Endothelial cell of umbilical vein (primary cell): ENCODE results near the gene GJA1. TPM values are rescaled to one million over a fixed set of nuclear protein-coding genes. Genes with fewer than 3 reads are reported as not detected.

Source experiments
- BruUV-seq: library from RNA; stranded (reverse); fragments of 400-500 nt; replicated peaks from 2 replicates; lab custom pipeline; 2021; lab: Mats Ljungman, UMichigan
- CTCF ChIA-PET: fragments of 300-600, 350-600 bp; sonication (Branson Sonifier 250); formaldehyde crosslinking; loops from one replicate; lab custom pipeline; 2021; ENCODE audit warnings: antibody characterized with exemption, inconsistent platforms; lab: Charles Lee
- POLR2A ChIA-PET: fragments of 300-600, 350-600 bp; sonication (Branson Sonifier 250); formaldehyde crosslinking; loops from one replicate; lab custom pipeline; 2021; ENCODE audit warnings: antibody characterized with exemption, inconsistent platforms; lab: Charles Lee
- DNase-seq: peaks from one replicate; pipeline ENCODE4 v3.0.0-alpha.2; 2011; ENCODE audit warnings: low read depth, low spot score
- FAIRE-seq: peaks from 2 replicates; lab custom pipeline; 2011; peaks lifted over from hg19 to GRCh38; lab: Jason Lieb, UNC
- H2AFZ ChIP-seq: 2 replicates; pipeline ENCODE4 v1.6.0; 2012; ENCODE audit warnings: low read depth, low read length, control low read depth, inconsistent platforms
- H3K27ac ChIP-seq: 2 replicates; pipeline ENCODE4 v1.5.1; 2011; ENCODE audit warnings: low read depth, mild to moderate bottlenecking, control low read depth, low read length, moderate library complexity; ENCODE audit not compliant: insufficient read depth
- H3K27me3 ChIP-seq, 2 experiments: 2 replicates each; pipeline versions ENCODE4 v1.6.0 to v1.6.1; 2011; ENCODE audit warnings: low read length in 2 of 2, mixed read lengths in 1 of 2; ENCODE audit not compliant: control insufficient read depth in 2 of 2, insufficient read depth in 2 of 2
- H3K36me3 ChIP-seq, 2 experiments: 2 replicates in 1 of 2; 3 replicates in 1 of 2; pipeline ENCODE4 v1.5.1; 2011; ENCODE audit warnings: low read length in 2 of 2, mild to moderate bottlenecking in 1 of 2, moderate library complexity in 1 of 2; ENCODE audit not compliant: control insufficient read depth in 2 of 2, insufficient read depth in 2 of 2; ENCODE audit errors: extremely low read depth in 1 of 2
- H3K4me1 ChIP-seq: 3 replicates; pipeline ENCODE4 v1.5.1; 2011; ENCODE audit warnings: mild to moderate bottlenecking, low read length; ENCODE audit not compliant: control insufficient read depth, insufficient read depth; ENCODE audit errors: extremely low read depth
- H3K4me2 ChIP-seq: 2 replicates; pipeline ENCODE4 v1.6.1; 2011; ENCODE audit warnings: low read length, control low read depth, mixed read lengths; ENCODE audit not compliant: insufficient read depth
- H3K4me3 ChIP-seq, 3 experiments: fragments of 200-600 bp in 1 of 3; sonication (generic), shearing (Covaris generic) in 1 of 3; replicated peaks in 1 of 3; 2 replicates each; pipeline ENCODE4 v1.5.1; 2011 to 2016; ENCODE audit warnings: control low read depth in 3 of 3, low read length in 3 of 3, mild to moderate bottlenecking in 2 of 3, inconsistent platforms in 1 of 3, low read depth in 1 of 3, moderate library complexity in 1 of 3; ENCODE audit not compliant: insufficient read depth in 1 of 3
- H3K79me2 ChIP-seq: 2 replicates; pipeline ENCODE4 v1.6.0; 2012; ENCODE audit warnings: low read length, inconsistent platforms; ENCODE audit not compliant: control insufficient read depth, insufficient read depth
- H3K9ac ChIP-seq: replicated peaks from 2 replicates; pipeline ENCODE3; 2011; ENCODE audit warnings: low read length, control low read depth; ENCODE audit not compliant: insufficient read depth; ENCODE audit errors: extremely low read depth
- H3K9me1 ChIP-seq: replicated peaks from 3 replicates; pipeline ENCODE4 v1.6.0; 2011; ENCODE audit warnings: mild to moderate bottlenecking, low read length; ENCODE audit not compliant: control insufficient read depth, insufficient read depth; ENCODE audit errors: extremely low read depth
- H3K9me3 ChIP-seq: replicated peaks from 2 replicates; pipeline ENCODE4 v1.5.1; 2012; ENCODE audit warnings: low read length, inconsistent platforms; ENCODE audit not compliant: control insufficient read depth, insufficient read depth
- H4K20me1 ChIP-seq: replicated peaks from 2 replicates; pipeline ENCODE3; 2011; ENCODE audit warnings: mild to moderate bottlenecking, low read length; ENCODE audit not compliant: control insufficient read depth, insufficient read depth; ENCODE audit errors: extremely low read depth
- CTCF ChIP-seq, 2 donors: IDR thresholded peaks; 1 replicate in 1 of 2; 2 replicates in 1 of 2; pipeline ENCODE4 v1.5.1; 2011; ENCODE audit warnings: low read length in 2 of 2, mild to moderate bottlenecking in 2 of 2, moderate library complexity in 2 of 2, control low read depth in 1 of 2, inconsistent platforms in 1 of 2, low read depth in 1 of 2; ENCODE audit not compliant: insufficient read depth in 1 of 2; ENCODE audit errors: extremely low read depth in 1 of 2
- EZH2 ChIP-seq: IDR thresholded peaks from 2 replicates; pipeline ENCODE4 v1.6.1; 2012; ENCODE audit warnings: borderline replicate concordance, low read depth, mild to moderate bottlenecking, moderate library complexity, low read length, inconsistent platforms; ENCODE audit not compliant: severe bottlenecking
- FOS ChIP-seq: IDR thresholded peaks from 2 replicates; pipeline ENCODE4 v1.6.1; 2011; ENCODE audit warnings: mild to moderate bottlenecking, low read length, moderate library complexity, borderline replicate concordance; ENCODE audit not compliant: insufficient read depth
- GATA2 ChIP-seq: IDR thresholded peaks from 2 replicates; pipeline ENCODE4 v1.7.0; 2011; ENCODE audit warnings: low read depth, mild to moderate bottlenecking, moderate library complexity, mixed read lengths, low read length; ENCODE audit not compliant: insufficient read length, insufficient read depth
- JUN ChIP-seq: IDR thresholded peaks from 2 replicates; pipeline ENCODE4 v1.6.1; 2011; ENCODE audit warnings: borderline replicate concordance, low read depth; ENCODE audit not compliant: insufficient read length, insufficient read depth
- MAX ChIP-seq: IDR thresholded peaks from 2 replicates; pipeline ENCODE4 v1.6.1; 2011; ENCODE audit not compliant: insufficient read depth, insufficient read length
- MYC ChIP-seq: IDR thresholded peaks from one replicate; pipeline ENCODE4 v1.6.1; 2011; ENCODE audit warnings: mild to moderate bottlenecking, low read depth, low read length
- POLR2A ChIP-seq: IDR thresholded peaks from 2 replicates; pipeline ENCODE4 v1.6.1; 2012; ENCODE audit warnings: low read depth, mild to moderate bottlenecking, control low read depth, low read length
- POLR2AphosphoS5 ChIP-seq: IDR thresholded peaks from 2 replicates; pipeline ENCODE4 v1.6.1; 2012; ENCODE audit warnings: low read depth, mild to moderate bottlenecking, control low read depth, low read length, moderate library complexity; ENCODE audit not compliant: insufficient read depth
- dilution Hi-C: fragments of 300-500 bp; cut with MboI; formaldehyde crosslinking; loops from one replicate; pipeline ENCODE4 v1.15.0; 2019; ENCODE audit warnings: low sequenced_read_pairs; ENCODE audit not compliant: extremely low pct_ligation_motif_present
- intact Hi-C: fragments of 100-400 bp; cut with micrococcal nuclease; formaldehyde crosslinking; loops from one replicate; pipeline ENCODE4 v1.10.0; 2022
- polyA plus RNA-seq, 4 experiments: library from polyadenylated mRNA; depleted of rRNA in 3 of 4; stranded (reverse) in 3 of 4; unstranded in 1 of 4; fragments of >200 nt; gene quantifications; 2 replicates each; pipeline versions ENCODE4 v1.2.1 to v1.2.3, GENCODE V29; 2011 to 2012; ENCODE audit warnings: missing spikeins in 1 of 4
- total RNA-seq: library from RNA; stranded (reverse); gene quantifications from 2 replicates; pipeline ENCODE4 v1.2.3, GENCODE V29; 2021

Gene GJA1
- total and polyA plus RNA-seq, 2 donors (not counting 3 experiments of a cell fraction or from before 2014, with no cell fraction given), result 185 to 235 TPM

GRCh38 chr6:121480099-121480713, 44.8 kb downstream of the GJA1 start:
- Histone ChIP-seq H2AFZ (no peak overlapping the region), H3K27me3 (no peaks in the 10 kb centered on the region), H3K4me1 (peaks cover 9% of the 10 kb centered on the region), H3K9me3 (no peaks in the 10 kb centered on the region), H4K20me1 (no peaks in the 10 kb centered on the region), H3K9me1 (no peaks in the 10 kb centered on the region), H3K4me3 (no peak overlapping the region), H3K9ac (no peak overlapping the region), H3K79me2 (no peaks in the 10 kb centered on the region), H3K27ac (no peak overlapping the region), H3K4me2 (no peak overlapping the region), H3K36me3 (no peaks in the 10 kb centered on the region)
- FAIRE-seq, result no peak
- ChIA-PET CTCF (interaction anchor here (1.4 kb wide), 1 partner anchor 37 kb away, joined by 3 read pairs; no protein-coding TSS in a partner anchor), POLR2A (interaction anchor here (1.2 kb wide), 1 partner anchor 45 kb away, joined by 3 read pairs; the partner anchor contains the start of gene GJA1)
- dilution Hi-C loops, result no loop called here
- no peak for TF ChIP-seq POLR2A
- TF ChIP-seq MAX, result no peak
- TF ChIP-seq MYC, result no peak
- no peak for TF ChIP-seq POLR2AphosphoS5
- no peak for DNase-seq
- no TSS peak for BruUV-seq
- intact Hi-C loops, result no loop called here

GRCh38 chr6:121482004-121482693, 46.7 kb downstream of the GJA1 start:
- intact Hi-C loops, result loop anchor here (1.0 to 2.0 kb wide), 4 partner anchors 33 to 169 kb away; no protein-coding TSS in a partner anchor
- ChIA-PET CTCF (interaction anchor here (1.0 to 1.8 kb wide), 4 partner anchors 10 to 40 kb away, joined by 3 to 6 read pairs (median 4); no protein-coding TSS in a partner anchor), POLR2A (interaction anchor here (1.0 kb wide), 1 partner anchor 29 kb away, joined by 3 read pairs; no protein-coding TSS in a partner anchor)
- BruUV-seq, result TSS peak; percentile 94
- no peak overlapping the region for H3K4me3 ChIP-seq
- no peaks in the 10 kb centered on the region for H3K27me3 ChIP-seq
- H3K4me1 ChIP-seq, result peaks cover 9% of the 10 kb centered on the region
- H3K79me2 ChIP-seq, result no peaks in the 10 kb centered on the region
- dilution Hi-C loops, result no loop called here
- peak overlapping the region; percentile 63 for H3K4me2 ChIP-seq
- H2AFZ ChIP-seq, result no peak overlapping the region
- no peaks in the 10 kb centered on the region for H4K20me1 ChIP-seq
- H3K36me3 ChIP-seq, result no peaks in the 10 kb centered on the region
- no peaks in the 10 kb centered on the region for H3K9me3 ChIP-seq
- FAIRE-seq (peak; percentile 60), DNase-seq (peak; percentile 89)
- peak overlapping the region; percentile 50 for H3K9ac ChIP-seq
- TF ChIP-seq POLR2A (no peak), JUN (peak; percentile 96), EZH2 (no peak), MAX (no peak), GATA2 (no peak), CTCF (IDR thresholded peaks at IDR 0.05; ENCODE audit: extremely low read depth in 1 of 2, insufficient read depth in 1 of 2, low read depth in 1 of 2, low read length in 2 of 2) (no peak), POLR2AphosphoS5 (peak; percentile 35), FOS (peak; percentile 65), MYC (no peak)
- peak overlapping the region; percentile 72 for H3K27ac ChIP-seq
- no peaks in the 10 kb centered on the region for H3K9me1 ChIP-seq
